Fibroblast of the aortic adventitia (primary cell): Measurements from ENCODE around the gene WWC1. TPM values are rescaled to one million over a fixed set of nuclear protein-coding genes. Genes with fewer than 3 reads are reported as not detected.

Source experiments
- DNase-seq: peaks from one replicate; pipeline ENCODE4 v3.0.0-alpha.2; 2010; ENCODE audit warnings: low read depth
- H3K4me3 ChIP-seq: 2 replicates; pipeline ENCODE4 v1.5.1; 2011; ENCODE audit warnings: low read depth, mild to moderate bottlenecking, control low read depth, low read length, moderate library complexity
- CTCF ChIP-seq: IDR thresholded peaks from 2 replicates; pipeline ENCODE4 v1.5.1; 2011; ENCODE audit warnings: mild to moderate bottlenecking, low read length, control low read depth, inconsistent platforms; ENCODE audit not compliant: insufficient read depth
- total RNA-seq: library from RNA; depleted of rRNA; stranded (reverse); fragments of >200 nt; gene quantifications from 2 replicates; pipeline ENCODE4 v1.2.3, GENCODE V29; 2012; ENCODE audit warnings: low replicate concordance

Gene WWC1
- total RNA-seq, 1 donor = 0.45 TPM

DNA sequence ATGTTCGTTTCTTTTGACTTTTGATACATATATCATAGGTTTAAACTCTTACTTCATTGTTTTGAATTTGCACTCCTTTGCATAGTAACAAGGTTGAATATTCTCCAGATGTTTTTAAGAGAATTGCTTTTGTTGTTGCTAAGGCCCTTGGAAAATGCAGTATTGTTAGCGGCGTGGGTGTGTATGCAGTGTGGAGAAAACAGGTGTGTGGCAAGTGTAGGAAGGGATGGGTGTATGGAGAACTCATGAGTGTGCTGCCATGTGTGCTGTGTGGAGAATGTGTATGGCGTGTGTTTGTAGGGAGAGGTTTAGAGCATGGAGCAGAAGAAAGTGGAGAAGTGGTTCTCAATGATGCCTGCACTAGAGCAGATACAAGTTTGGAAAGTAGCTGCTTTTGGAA lies 87.3 kb downstream of the WWC1 start:
- no peak for DNase-seq
- no peak overlapping the region for H3K4me3 ChIP-seq
- TF ChIP-seq CTCF = no peak

DNA sequence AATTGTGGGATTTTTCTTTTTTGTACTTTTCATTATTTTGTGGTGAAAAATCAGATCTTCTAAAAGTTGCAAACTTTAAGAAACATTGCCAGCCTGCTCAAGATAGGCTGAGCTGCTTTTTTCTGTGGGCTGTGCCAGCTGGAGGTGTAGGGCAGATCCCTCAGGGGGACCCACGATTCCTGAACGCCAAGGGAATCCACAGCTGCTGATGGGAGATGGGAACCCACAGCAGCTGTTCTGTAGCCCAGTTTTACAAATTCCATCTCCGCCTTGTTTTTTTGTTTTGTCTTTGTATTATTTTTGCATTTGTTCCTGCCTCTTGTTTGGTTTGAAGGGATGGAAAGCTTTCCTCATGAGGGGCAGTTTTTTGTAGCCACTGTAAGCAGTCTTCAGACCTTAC lies 91.0 kb downstream of the WWC1 start:
- no peak for DNase-seq
- no peak for TF ChIP-seq CTCF
- H3K4me3 ChIP-seq = no peak overlapping the region

- H3K4me3 ChIP-seq = no peak overlapping the region
- no peak for TF ChIP-seq CTCF
- DNase-seq = no peak
Observed at GRCh38 chr5:168390491-168390890, 99.0 kb downstream of the WWC1 start.

DNA sequence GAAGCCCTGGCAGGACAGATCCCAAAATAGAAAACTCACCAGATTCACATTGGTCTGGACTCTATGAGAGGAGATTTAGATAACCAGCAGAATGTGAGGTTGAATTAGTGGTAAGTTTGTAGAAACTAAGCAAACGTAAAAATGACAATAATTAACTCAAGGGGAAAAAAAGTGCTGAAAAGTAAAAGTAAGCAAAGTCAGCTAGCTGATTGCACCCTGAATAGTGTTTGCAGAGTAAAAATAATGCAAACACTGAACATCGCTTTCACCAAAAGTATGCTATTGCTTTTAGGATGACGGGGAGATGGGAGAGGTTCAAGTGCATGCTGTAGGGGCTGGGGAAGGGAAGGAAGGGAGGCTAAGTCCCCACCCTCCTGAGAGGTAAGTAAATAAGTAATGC lies 102.3 kb downstream of the WWC1 start:
- no peak overlapping the region for H3K4me3 ChIP-seq
- no peak for TF ChIP-seq CTCF
- no peak for DNase-seq

GRCh38 chr5:168400429-168401220 lies 109.2 kb downstream of the WWC1 start:
- no peak for DNase-seq
- H3K4me3 ChIP-seq = no peak overlapping the region
- TF ChIP-seq CTCF = no peak

DNA sequence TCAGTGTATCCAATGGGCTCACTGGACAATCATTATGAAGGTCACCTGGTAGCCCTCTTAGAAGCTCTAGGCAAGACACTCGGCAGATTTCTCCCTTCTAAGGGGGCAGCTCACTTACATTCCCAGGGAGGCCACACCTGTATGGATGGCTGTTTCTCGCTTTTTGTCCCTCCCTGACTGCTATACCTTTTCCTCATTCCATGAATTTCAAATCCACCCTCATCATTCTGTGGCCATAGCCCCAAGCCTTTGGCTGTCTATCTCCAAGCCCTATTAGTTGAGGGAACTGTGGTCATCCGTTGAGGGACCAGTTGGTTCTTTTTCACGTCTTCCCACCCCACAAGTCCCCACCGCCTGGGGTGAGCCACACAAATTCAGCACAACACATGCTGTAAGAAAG lies 109.8 kb downstream of the WWC1 start:
- H3K4me3 ChIP-seq = no peak overlapping the region
- DNase-seq = no peak
- no peak for TF ChIP-seq CTCF

DNA sequence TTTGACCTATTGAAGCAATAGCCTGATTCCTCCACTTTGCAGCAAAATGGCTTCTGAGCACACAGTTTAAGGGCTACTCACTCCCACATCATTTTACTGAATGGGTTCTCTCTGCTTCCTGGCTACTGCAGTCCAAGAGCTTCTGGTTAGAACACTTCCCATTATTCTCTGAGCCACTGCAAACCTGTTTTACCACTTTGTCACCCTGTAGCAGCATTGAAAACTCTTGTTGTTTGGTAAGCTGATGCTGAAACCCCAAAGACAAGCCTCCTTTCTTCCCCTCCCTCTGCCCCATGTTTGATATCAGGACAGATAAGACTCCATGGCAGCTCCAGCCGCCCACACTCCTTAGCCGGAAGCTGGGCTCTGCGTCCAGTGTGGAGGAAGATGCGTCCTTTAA lies 110.4 kb downstream of the WWC1 start:
- no peak for TF ChIP-seq CTCF
- no peak overlapping the region for H3K4me3 ChIP-seq
- DNase-seq = no peak
